ENCODE results near the gene BYSL.

Gene BYSL

DNA sequence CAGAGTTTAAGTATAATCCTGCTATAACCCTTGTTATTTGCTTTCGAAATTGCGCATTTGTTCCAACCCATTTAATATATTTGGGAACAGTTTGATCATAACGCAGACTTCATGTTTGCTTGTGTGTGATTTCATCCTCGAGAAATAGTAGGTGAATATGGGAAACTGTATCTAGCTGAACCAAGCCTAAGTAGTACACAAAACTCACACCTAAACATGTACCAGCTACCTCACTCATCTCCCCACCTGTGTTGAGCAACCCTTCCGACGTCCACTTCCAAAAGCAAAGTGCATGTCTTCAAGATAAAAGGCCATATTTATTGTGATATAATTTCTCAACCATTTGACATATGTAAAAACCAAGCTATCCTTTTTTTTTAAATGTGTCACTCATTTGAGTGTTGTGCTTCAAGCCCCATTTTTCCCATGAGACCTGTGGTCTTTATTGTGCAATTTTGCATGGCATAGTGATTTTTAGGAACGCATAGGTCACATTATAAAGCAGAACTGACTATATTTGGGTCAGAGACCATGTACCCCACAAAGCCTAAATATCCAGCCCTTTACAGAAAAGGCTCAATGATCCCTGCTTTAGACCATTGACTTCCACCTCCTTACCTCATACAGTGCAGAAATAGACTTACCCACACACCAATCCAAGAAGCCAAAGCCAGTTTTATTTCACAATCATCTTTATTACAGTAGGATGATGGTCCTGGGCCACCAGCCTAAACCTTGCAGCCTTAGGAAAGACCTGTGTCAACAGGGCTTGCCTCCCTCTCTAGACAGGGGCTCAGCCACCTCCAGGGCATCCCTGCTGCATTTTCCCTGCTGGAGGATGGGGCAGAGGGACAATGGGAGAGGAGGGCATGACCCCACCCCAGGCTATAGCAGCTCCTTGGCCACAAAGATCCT lies 13.2 kb downstream of the BYSL start:
- peak overlapping the region; percentile 86 for H3K27ac ChIP-seq (ENCODE audit: low read depth, low read length)
- H4K20me1 ChIP-seq (ENCODE audit: control insufficient read depth, insufficient read depth, low read depth, low read length): peaks cover 3% of the 10 kb centered on the region; the same call in 1 of the 2 replicates
- peaks cover 100% of the 10 kb centered on the region for H3K36me3 ChIP-seq (ENCODE audit: control insufficient read depth, low read length)

DNA sequence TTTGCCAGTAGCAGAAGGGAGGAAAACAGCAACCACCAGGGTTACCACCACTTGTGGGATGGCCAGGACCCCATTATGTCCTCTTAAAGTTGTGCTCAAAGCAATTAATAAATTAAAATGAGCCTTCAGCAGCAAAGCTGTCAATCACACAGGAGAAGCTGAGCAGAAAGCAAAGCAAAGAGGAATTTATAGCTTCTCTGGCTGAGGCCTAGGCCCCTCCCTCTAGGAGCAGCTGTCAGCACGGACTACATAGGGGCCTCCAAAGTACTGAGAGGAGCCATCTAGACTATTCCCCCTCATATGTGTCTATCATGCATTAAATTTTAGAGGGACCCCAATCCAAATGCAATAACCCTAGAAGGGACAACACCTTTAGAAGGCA lies 13.9 kb downstream of the BYSL start:
- peaks cover 50% of the 10 kb centered on the region for H3F3A ChIP-seq (ENCODE audit: control insufficient read depth, insufficient read depth)
- peak overlapping the region; percentile 86 for H3K27ac ChIP-seq (ENCODE audit: low read depth, low read length)
- peaks cover 100% of the 10 kb centered on the region for H3K36me3 ChIP-seq (ENCODE audit: control insufficient read depth, low read length)
- peak overlapping the region; percentile 76 for H3K4me2 ChIP-seq (ENCODE audit: low read length)
- H3K4me3 ChIP-seq (ENCODE audit: low read length): peak overlapping the region; percentile 95
- peaks cover 3% of the 10 kb centered on the region; the same call in 1 of the 2 replicates for H4K20me1 ChIP-seq (ENCODE audit: control insufficient read depth, insufficient read depth, low read depth, low read length)
- H3K9me2 ChIP-seq (replicated peaks; ENCODE audit: control insufficient read depth, low read length): no peaks in the 10 kb centered on the region
- no peak for TF ChIP-seq EZH2phosphoT487 (IDR thresholded peaks at IDR 0.05; ENCODE audit: borderline replicate concordance, low read length)
- TF ChIP-seq, protein P1, sequence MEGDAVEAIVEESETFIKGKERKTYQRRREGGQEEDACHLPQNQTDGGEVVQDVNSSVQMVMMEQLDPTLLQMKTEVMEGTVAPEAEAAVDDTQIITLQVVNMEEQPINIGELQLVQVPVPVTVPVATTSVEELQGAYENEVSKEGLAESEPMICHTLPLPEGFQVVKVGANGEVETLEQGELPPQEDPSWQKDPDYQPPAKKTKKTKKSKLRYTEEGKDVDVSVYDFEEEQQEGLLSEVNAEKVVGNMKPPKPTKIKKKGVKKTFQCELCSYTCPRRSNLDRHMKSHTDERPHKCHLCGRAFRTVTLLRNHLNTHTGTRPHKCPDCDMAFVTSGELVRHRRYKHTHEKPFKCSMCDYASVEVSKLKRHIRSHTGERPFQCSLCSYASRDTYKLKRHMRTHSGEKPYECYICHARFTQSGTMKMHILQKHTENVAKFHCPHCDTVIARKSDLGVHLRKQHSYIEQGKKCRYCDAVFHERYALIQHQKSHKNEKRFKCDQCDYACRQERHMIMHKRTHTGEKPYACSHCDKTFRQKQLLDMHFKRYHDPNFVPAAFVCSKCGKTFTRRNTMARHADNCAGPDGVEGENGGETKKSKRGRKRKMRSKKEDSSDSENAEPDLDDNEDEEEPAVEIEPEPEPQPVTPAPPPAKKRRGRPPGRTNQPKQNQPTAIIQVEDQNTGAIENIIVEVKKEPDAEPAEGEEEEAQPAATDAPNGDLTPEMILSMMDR (IDR thresholded peaks at IDR 0.05; ENCODE audit: low read depth, low read length, poor library complexity, severe bottlenecking): no peak
- peaks cover 79% of the 10 kb centered on the region for H3K79me2 ChIP-seq (ENCODE audit: control insufficient read depth, low read length)
- peaks cover 91% of the 10 kb centered on the region for H3K4me1 ChIP-seq (ENCODE audit: control insufficient read depth, low read length)
- no peaks in the 10 kb centered on the region for H3K27me3 ChIP-seq (ENCODE audit: control insufficient read depth, low read length)
- no peaks in the 10 kb centered on the region for H3K9me3 ChIP-seq (ENCODE audit: control insufficient read depth, insufficient read depth, low read length)

More for the DNA sequence above, 13.2 kb downstream of the BYSL start:
- Histone ChIP-seq H3K4me3 (ENCODE audit: low read length) (no peak overlapping the region), H3K79me2 (ENCODE audit: control insufficient read depth, low read length) (peaks cover 76% of the 10 kb centered on the region), H3K9me2 (replicated peaks; ENCODE audit: control insufficient read depth, low read length) (no peaks in the 10 kb centered on the region), H3K9me3 (ENCODE audit: control insufficient read depth, insufficient read depth, low read length) (no peaks in the 10 kb centered on the region), H3K27me3 (ENCODE audit: control insufficient read depth, low read length) (no peaks in the 10 kb centered on the region), H3F3A (ENCODE audit: control insufficient read depth, insufficient read depth) (peaks cover 50% of the 10 kb centered on the region), H3K4me1 (ENCODE audit: control insufficient read depth, low read length) (peaks cover 84% of the 10 kb centered on the region), H3K4me2 (ENCODE audit: low read length) (peak overlapping the region; percentile 76)
- TF ChIP-seq, protein P1 (IDR thresholded peaks at IDR 0.05; ENCODE audit: low read depth, low read length, poor library complexity, severe bottlenecking): no peak
- no peak for TF ChIP-seq EZH2phosphoT487 (IDR thresholded peaks at IDR 0.05; ENCODE audit: borderline replicate concordance, low read length)

DNA sequence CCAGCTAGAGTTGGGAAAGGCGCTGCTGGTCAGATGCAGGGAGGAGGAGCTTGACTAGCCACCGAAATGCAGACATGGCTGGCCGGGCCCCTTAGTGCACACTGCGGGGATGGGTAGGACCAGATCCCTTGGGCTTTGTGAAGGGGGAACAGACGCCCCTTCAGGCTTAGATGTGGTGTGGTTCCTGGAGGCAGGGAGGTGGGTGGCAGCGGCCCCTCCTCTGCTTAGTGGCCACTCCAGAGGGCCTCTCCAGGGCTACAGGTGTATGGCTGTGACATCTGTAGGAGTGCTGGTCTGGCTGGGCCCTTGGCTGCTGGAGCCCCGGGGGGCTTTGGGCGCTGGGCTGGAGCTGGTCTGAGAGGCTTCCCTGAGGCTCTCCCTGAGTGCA lies 14.4 kb downstream of the BYSL start:
- Histone ChIP-seq H3K27ac (ENCODE audit: low read depth, low read length) (peak overlapping the region; percentile 86), H3K9me3 (ENCODE audit: control insufficient read depth, insufficient read depth, low read length) (no peaks in the 10 kb centered on the region), H3K4me2 (ENCODE audit: low read length) (peak overlapping the region; percentile 76), H3F3A (ENCODE audit: control insufficient read depth, insufficient read depth) (peaks cover 50% of the 10 kb centered on the region), H4K20me1 (ENCODE audit: control insufficient read depth, insufficient read depth, low read depth, low read length) (peaks cover 3% of the 10 kb centered on the region; the same call in 1 of the 2 replicates), H3K36me3 (ENCODE audit: control insufficient read depth, low read length) (peaks cover 100% of the 10 kb centered on the region), H3K79me2 (ENCODE audit: control insufficient read depth, low read length) (peaks cover 81% of the 10 kb centered on the region), H3K4me1 (ENCODE audit: control insufficient read depth, low read length) (peaks cover 92% of the 10 kb centered on the region), H3K27me3 (ENCODE audit: control insufficient read depth, low read length) (no peaks in the 10 kb centered on the region), H3K9me2 (replicated peaks; ENCODE audit: control insufficient read depth, low read length) (no peaks in the 10 kb centered on the region), H3K4me3 (ENCODE audit: low read length) (peak overlapping the region; percentile 95)
- TF ChIP-seq, protein P1 (IDR thresholded peaks at IDR 0.05; ENCODE audit: low read depth, low read length, poor library complexity, severe bottlenecking): no peak
- TF ChIP-seq EZH2phosphoT487 (IDR thresholded peaks at IDR 0.05; ENCODE audit: borderline replicate concordance, low read length): no peak
